H9 (cell line): ENCODE results near the gene NAPG. TPM values are rescaled to one million over a fixed set of nuclear protein-coding genes. Genes with fewer than 3 reads are reported as not detected.

Experiments
- DNase-seq: peaks from one replicate; pipeline ENCODE4 v3.0.0-alpha.2; 2017
- H2AFZ ChIP-seq: one replicate; pipeline ENCODE4 v1.6.1; 2013; ENCODE audit warnings: mild to moderate bottlenecking, low read length, control low read depth, moderate library complexity
- H2AK5ac ChIP-seq: 2 replicates; pipeline ENCODE4 v1.6.1; 2013; ENCODE audit warnings: low read length, control low read depth, mixed read lengths; ENCODE audit not compliant: insufficient read length
- H2BK120ac ChIP-seq: one replicate; pipeline ENCODE4 v1.6.1; 2013; ENCODE audit warnings: low read depth, mild to moderate bottlenecking, low read length, control low read depth, inconsistent platforms; ENCODE audit not compliant: poor library complexity, severe bottlenecking
- H2BK12ac ChIP-seq: 2 replicates; pipeline ENCODE4 v1.6.1; 2013; ENCODE audit warnings: low read length, control low read depth, mixed read lengths, low read depth; ENCODE audit not compliant: insufficient read length
- H2BK15ac ChIP-seq: 2 replicates; pipeline ENCODE4 v1.6.1; 2013; ENCODE audit warnings: low read depth, low read length, control low read depth
- H2BK20ac ChIP-seq: one replicate; pipeline ENCODE4 v1.6.1; 2013; ENCODE audit warnings: low read depth, mild to moderate bottlenecking, low read length, control low read depth, inconsistent platforms; ENCODE audit not compliant: poor library complexity, severe bottlenecking
- H2BK5ac ChIP-seq: 2 replicates; pipeline ENCODE4 v1.6.1; 2013; ENCODE audit warnings: low read length, control low read depth, mixed read lengths; ENCODE audit not compliant: insufficient read length
- H3K14ac ChIP-seq: 2 replicates; pipeline ENCODE4 v1.6.1; 2013; ENCODE audit warnings: low read length, control low read depth; ENCODE audit not compliant: insufficient read depth
- H3K18ac ChIP-seq: 2 replicates; pipeline ENCODE4 v1.6.1; 2013; ENCODE audit warnings: low read depth, mild to moderate bottlenecking, mixed read lengths, low read length, control low read depth; ENCODE audit not compliant: insufficient read length
- H3K23ac ChIP-seq: 2 replicates; pipeline ENCODE4 v1.6.1; 2013; ENCODE audit warnings: low read length, control low read depth, mixed read lengths, low read depth; ENCODE audit not compliant: insufficient read length
- H3K23me2 ChIP-seq: 2 replicates; pipeline ENCODE4 v1.6.1; 2013; ENCODE audit warnings: low read depth, mild to moderate bottlenecking, mixed read lengths, low read length, control low read depth; ENCODE audit not compliant: insufficient read length, poor library complexity, severe bottlenecking
- H3K27ac ChIP-seq: 2 replicates; pipeline ENCODE4 v1.5.1; 2013; ENCODE audit warnings: low read length, control low read depth, mixed read lengths, low read depth; ENCODE audit not compliant: insufficient read length
- H3K27me3 ChIP-seq: 2 replicates; pipeline ENCODE4 v1.6.1; 2013; ENCODE audit warnings: low read length, control low read depth, inconsistent platforms; ENCODE audit not compliant: insufficient read depth
- H3K4ac ChIP-seq: 2 replicates; pipeline ENCODE4 v1.6.1; 2013; ENCODE audit warnings: low read depth, mild to moderate bottlenecking, control low read depth, inconsistent platforms, low read length, moderate library complexity
- H3K4me1 ChIP-seq: 2 replicates; pipeline ENCODE4 v1.6.1; 2013; ENCODE audit warnings: low read length, control low read depth, inconsistent platforms; ENCODE audit not compliant: insufficient read depth
- H3K4me2 ChIP-seq: 2 replicates; pipeline ENCODE4 v1.6.1; 2013; ENCODE audit warnings: low read length, control low read depth, mixed read lengths; ENCODE audit not compliant: insufficient read length, insufficient read depth
- H3K56ac ChIP-seq: 2 replicates; pipeline ENCODE4 v1.6.1; 2013; ENCODE audit warnings: low read depth, mild to moderate bottlenecking, mixed read lengths, low read length, control low read depth; ENCODE audit not compliant: insufficient read length
- H3K79me1 ChIP-seq: 2 replicates; pipeline ENCODE4 v1.6.1; 2013; ENCODE audit warnings: low read depth, mild to moderate bottlenecking, moderate library complexity, low read length, control low read depth, inconsistent platforms; ENCODE audit not compliant: insufficient read depth, poor library complexity, severe bottlenecking
- H3K79me2 ChIP-seq: 2 replicates; pipeline ENCODE4 v1.6.1; 2013; ENCODE audit warnings: low read length, control low read depth, inconsistent platforms; ENCODE audit not compliant: insufficient read depth
- H3K9ac ChIP-seq: 2 replicates; pipeline ENCODE4 v1.6.1; 2013; ENCODE audit warnings: low read length, control low read depth, mixed read lengths; ENCODE audit not compliant: insufficient read length; ENCODE audit errors: extremely low read depth
- H3K9me3 ChIP-seq: one replicate; pipeline ENCODE4 v1.6.1; 2013; ENCODE audit warnings: low read depth, low read length, inconsistent platforms; ENCODE audit not compliant: control insufficient read depth
- H3T11ph ChIP-seq: one replicate; pipeline ENCODE4 v1.6.1; 2013; ENCODE audit warnings: mild to moderate bottlenecking, low read length, control low read depth, inconsistent platforms
- H4K20me1 ChIP-seq: one replicate; pipeline ENCODE4 v1.6.1; 2013; ENCODE audit not compliant: control insufficient read depth, insufficient read length, insufficient read depth
- H4K5ac ChIP-seq: 2 replicates; pipeline ENCODE4 v1.6.1; 2013; ENCODE audit warnings: low read depth, mild to moderate bottlenecking, mixed read lengths, low read length, control low read depth; ENCODE audit not compliant: insufficient read length
- H4K8ac ChIP-seq: replicated peaks from 2 replicates; pipeline ENCODE4 v1.6.1; 2013; ENCODE audit warnings: low read length, control low read depth, mixed read lengths, low read depth; ENCODE audit not compliant: insufficient read length
- H4K91ac ChIP-seq: 2 replicates; pipeline ENCODE4 v1.6.1; 2013; ENCODE audit warnings: low read depth, mild to moderate bottlenecking, moderate library complexity, mixed read lengths, low read length, control low read depth; ENCODE audit not compliant: insufficient read length
- H3K27ac Mint-ChIP-seq, 3 experiments: 2 replicates in 2 of 3; 3 replicates in 1 of 3; pipeline ENCODE4 v1.8.0; 2020 to 2021; ENCODE audit warnings: mixed read lengths in 3 of 3, mild to moderate bottlenecking in 1 of 3, moderate library complexity in 1 of 3
- H3K27me3 Mint-ChIP-seq: 2 replicates; pipeline ENCODE4 v1.8.0; 2021; ENCODE audit warnings: low read depth, mild to moderate bottlenecking, moderate library complexity, mixed read lengths
- H3K36me3 Mint-ChIP-seq, 3 experiments: 2 replicates in 2 of 3; 3 replicates in 1 of 3; pipeline ENCODE4 v1.8.0; 2020 to 2021; ENCODE audit warnings: low read depth in 3 of 3, mixed read lengths in 3 of 3; ENCODE audit not compliant: insufficient read depth in 1 of 3
- H3K4me1 Mint-ChIP-seq, 2 experiments: 2 replicates each; pipeline ENCODE4 v1.8.0; 2020; ENCODE audit warnings: mixed read lengths in 2 of 2
- H3K4me3 Mint-ChIP-seq, 2 experiments: 2 replicates in 1 of 2; 3 replicates in 1 of 2; pipeline ENCODE4 v1.8.0; 2020 to 2021; ENCODE audit warnings: mild to moderate bottlenecking in 2 of 2, mixed read lengths in 2 of 2, moderate library complexity in 1 of 2
- H3K9me3 Mint-ChIP-seq, 2 experiments: 2 replicates in 1 of 2; 3 replicates in 1 of 2; pipeline ENCODE4 v1.8.0; 2020; ENCODE audit warnings: mild to moderate bottlenecking in 2 of 2, mixed read lengths in 2 of 2, moderate library complexity in 1 of 2
- CTCF ChIP-seq: fragments of 200-600 bp; sonication (generic); conservative IDR thresholded peaks from 3 replicates; pipeline ENCODE4 v1.8.0; 2021; ENCODE audit warnings: antibody characterized with exemption, mild to moderate bottlenecking
- WGBS: extraction: QIAGEN DNeasy Blood & Tissue Kit; methylation state at CpG from one replicate; pipeline ENCODE4 v1.1.7; 2013; ENCODE audit warnings: missing lambda C conversion rate, low lambda C conversion rate, mixed read lengths; ENCODE audit not compliant: insufficient read length; ENCODE audit errors: extremely low coverage; 5-methylcytosine and 5-hydroxymethylcytosine counted together
- long read RNA-seq: library from polyadenylated mRNA; unstranded; transcript quantifications from one replicate; pipeline ENCODE4 v2.0.0, GENCODE V29; 2020
- total RNA-seq: library from RNA; stranded (reverse); gene quantifications from 2 replicates; pipeline ENCODE4 v1.2.1, GENCODE V29; 2021

The NAPG gene
- total RNA-seq, result 26.5 and 30.9 TPM in 2 replicates
- long read RNA-seq, partial matches to known transcripts, result 3 of 14 reads
- long read RNA-seq, other reads (novel, unspliced or antisense), result 8 of 14 reads

DNA sequence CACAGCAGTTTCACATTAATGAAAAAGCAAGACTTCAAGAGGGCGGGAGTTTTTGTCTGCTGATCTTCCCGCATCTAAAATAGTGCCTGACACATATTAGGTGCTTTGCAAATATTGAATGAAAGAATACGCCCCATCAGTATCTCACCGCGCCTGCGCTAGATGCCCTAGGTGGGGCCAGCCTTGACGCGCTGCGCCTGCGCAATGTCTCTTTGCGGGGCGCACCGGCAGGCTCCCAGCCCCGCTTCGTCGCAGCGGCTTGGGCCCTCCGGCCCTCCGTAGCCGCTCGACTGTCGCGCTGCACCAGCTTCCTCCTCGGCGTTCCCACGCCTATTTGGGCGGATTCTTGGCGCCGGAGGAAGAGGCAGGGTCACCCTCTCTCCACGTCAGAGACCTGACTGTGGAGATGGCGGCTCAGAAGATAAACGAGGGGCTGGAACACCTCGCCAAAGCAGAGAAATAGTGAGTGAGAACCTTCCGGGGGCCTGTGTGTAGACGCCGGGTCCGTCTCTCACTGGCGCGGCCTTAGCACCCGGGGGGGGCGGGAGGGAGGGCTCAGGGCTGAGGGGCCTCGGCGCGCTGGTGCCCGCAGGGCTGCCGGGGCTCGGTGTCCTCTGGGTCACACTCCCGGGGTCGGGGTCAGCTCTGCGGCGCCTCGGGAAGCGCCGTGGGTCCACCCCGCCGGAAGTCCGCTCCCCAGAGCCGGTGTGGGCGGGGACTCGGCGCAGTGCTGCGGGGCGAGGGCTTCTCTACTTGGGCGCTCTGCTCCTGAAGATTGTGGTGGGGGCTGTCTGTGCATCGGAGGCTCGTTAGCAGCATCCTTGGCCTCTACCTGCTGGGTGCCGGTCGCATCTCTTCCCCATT lies at the start of gene NAPG:
Gene NAPG, plus strand, starts transcription at position 331 of the 864 bp plus-strand sequence. Its CDS starts 76 bp downstream, at position 407.
- Mint-ChIP-seq H3K27ac (peak within 1 kb of the TSS; percentile 96 to 97 (median 97)), H3K36me3 (no peaks in the 10 kb centered on the region), H3K4me1 (peaks cover 20 to 22% of the 10 kb centered on the region in 2 experiments), H3K9me3 (no peaks in the 10 kb centered on the region), H3K4me3 (peak within 1 kb of the TSS; percentile 95 to 96), H3K27me3 (peaks cover 2% of the 10 kb centered on the region; the same call in 1 of the 2 replicates)
- Histone ChIP-seq H2AK5ac (no peak within 1 kb of the TSS), H3K56ac (no peak within 1 kb of the TSS), H2BK120ac (no peak within 1 kb of the TSS), H3K79me2 (peaks cover 27% of the 10 kb centered on the region; the same call in 1 of the 2 replicates), H4K91ac (no peak within 1 kb of the TSS), H2BK5ac (no peak within 1 kb of the TSS), H3K9ac (peak within 1 kb of the TSS; percentile 53), H4K5ac (no peak within 1 kb of the TSS), H2BK15ac (no peak within 1 kb of the TSS), H2AFZ (no peak within 1 kb of the TSS), H3K27me3 (no peaks in the 10 kb centered on the region), H4K20me1 (no peaks in the 10 kb centered on the region), H3K18ac (no peak within 1 kb of the TSS), H3K23ac (no peak within 1 kb of the TSS), H2BK12ac (no peak within 1 kb of the TSS), H4K8ac (no peak within 1 kb of the TSS), H2BK20ac (no peak within 1 kb of the TSS), H3K9me3 (no peaks in the 10 kb centered on the region), H3K79me1 (peaks cover 16% of the 10 kb centered on the region), H3K4me2 (peak within 1 kb of the TSS; percentile 67), H3T11ph (no peak within 1 kb of the TSS), H3K4ac (no peak within 1 kb of the TSS), H3K14ac (0 out of 2 replicates have a peak within 1 kb of the TSS, but pooled peaks have one; percentile 25), H3K27ac (no peak within 1 kb of the TSS), H3K4me1 (no peaks in the 10 kb centered on the region; the same call in 1 of the 2 replicates), H3K23me2 (peaks cover 4% of the 10 kb centered on the region)
- no peak for TF ChIP-seq CTCF
- WGBS, result no CpG with 5 or more reads among the region's 68 CpGs
- DNase-seq, result peak; percentile 93
